HepG2 (cell line): ENCODE results near the gene DYNC2H1. TPM values are rescaled to one million over a fixed set of nuclear protein-coding genes. Genes with fewer than 3 reads are reported as not detected.

Experiments used
- ATAC-seq: fragments of 200-7000 bp; cut with Tn5 transposase; 3 replicates; pipeline ENCODE4 v1.9.1; 2020; ENCODE audit warnings: mild to moderate bottlenecking, moderate library complexity
- BruUV-seq: library from RNA; stranded (reverse); fragments of 400-500 nt; replicated peaks from 2 replicates; lab custom pipeline; 2021; lab: Mats Ljungman, UMichigan
- CTCF ChIA-PET: fragments of 300-600 bp; formaldehyde crosslinking; extraction: SDS; loops from one replicate; lab custom pipeline; 2021; ENCODE audit warnings: low total read pairs, inconsistent platforms, low intra/inter-chr PET ratio; lab: Yijun Ruan, JAX
- POLR2A ChIA-PET: fragments of 350-600 bp; sonication (Branson Sonifier 250); formaldehyde crosslinking; loops from one replicate; lab custom pipeline; 2020; ENCODE audit warnings: antibody characterized with exemption, inconsistent platforms; lab: Yijun Ruan, JAX
- DNase-seq: peaks from one replicate; pipeline ENCODE4 v3.0.0-alpha.2; 2015; ENCODE audit warnings: low spot score
- FAIRE-seq: peaks from 3 replicates; lab custom pipeline; 2011; peaks lifted over from hg19 to GRCh38; lab: Jason Lieb, UNC
- H2AFZ ChIP-seq: one replicate; pipeline ENCODE4 v1.6.1; 2011; ENCODE audit warnings: low read length, inconsistent platforms
- H3K27ac ChIP-seq: fragments of 300-600 bp; 3 replicates; pipeline ENCODE4 v1.8.0; 2011; ENCODE audit warnings: mixed run types, mild to moderate bottlenecking, mixed read lengths, low read length, inconsistent platforms; ENCODE audit not compliant: insufficient read depth; ENCODE audit errors: extremely low read length
- H3K27me3 ChIP-seq, 2 experiments: fragments of 200-600 bp in 1 of 2; 2 replicates in 1 of 2; 3 replicates in 1 of 2; pipeline versions ENCODE4 v1.6.0 to v1.8.0; 2011; ENCODE audit warnings: low read length in 2 of 2, mild to moderate bottlenecking in 2 of 2, moderate library complexity in 2 of 2, inconsistent platforms in 1 of 2; ENCODE audit not compliant: insufficient read depth in 2 of 2, control insufficient read depth in 1 of 2
- H3K36me3 ChIP-seq, 2 experiments: fragments of 200-600 bp in 1 of 2; replicated peaks in 1 of 2; 2 replicates in 1 of 2; 3 replicates in 1 of 2; pipeline versions ENCODE4 v1.5.1 to v1.8.0; 2011; ENCODE audit warnings: low read length in 2 of 2, inconsistent platforms in 1 of 2; ENCODE audit not compliant: insufficient read depth in 2 of 2, control insufficient read depth in 1 of 2
- H3K4me1 ChIP-seq: 2 replicates; pipeline ENCODE4 v1.5.1; 2012; ENCODE audit warnings: low read length, inconsistent platforms; ENCODE audit not compliant: insufficient read depth
- H3K4me2 ChIP-seq: 2 replicates; pipeline ENCODE4 v1.6.0; 2011; ENCODE audit warnings: low read depth, low read length, inconsistent platforms
- H3K4me3 ChIP-seq, 3 experiments: fragments of 200-600 bp in 1 of 3; sonication (generic), shearing (Covaris generic) in 1 of 3; replicated peaks in 1 of 3; 2 replicates each; pipeline ENCODE4 v1.5.1; 2011 to 2016; ENCODE audit warnings: low read length in 3 of 3, inconsistent platforms in 2 of 3, low read depth in 2 of 3, mild to moderate bottlenecking in 2 of 3, control low read depth in 1 of 3, mixed read lengths in 1 of 3; ENCODE audit not compliant: insufficient read depth in 1 of 3
- H3K79me2 ChIP-seq: one replicate; pipeline ENCODE4 v1.6.1; 2011; ENCODE audit warnings: low read length, inconsistent platforms; ENCODE audit not compliant: insufficient read depth
- H3K9ac ChIP-seq: 2 replicates; pipeline ENCODE4 v1.6.0; 2011; ENCODE audit warnings: mild to moderate bottlenecking, low read depth, low read length, inconsistent platforms; ENCODE audit not compliant: insufficient read depth
- H3K9me3 ChIP-seq: 2 replicates; pipeline ENCODE4 v1.5.1; 2012; ENCODE audit warnings: mild to moderate bottlenecking, low read length
- H4K20me1 ChIP-seq: 2 replicates; pipeline ENCODE4 v1.6.0; 2011; ENCODE audit warnings: inconsistent platforms, mild to moderate bottlenecking, low read length, moderate library complexity; ENCODE audit not compliant: insufficient read depth
- AFF4 ChIP-seq: sonication (generic); formaldehyde crosslinking; IDR thresholded peaks from 2 replicates; pipeline ENCODE4 v1.4.0; 2020; ENCODE audit warnings: missing genetic modification reagents
- CEBPB ChIP-seq: IDR thresholded peaks from 2 replicates; pipeline ENCODE4 v1.6.1; 2011; ENCODE audit warnings: low read depth, low read length, improper control_type of control experiment, borderline replicate concordance
- CENPT ChIP-seq: sonication (generic); formaldehyde crosslinking; IDR thresholded peaks from 2 replicates; pipeline ENCODE4 v1.8.0; 2022; ENCODE audit warnings: low read depth, mild to moderate bottlenecking, moderate library complexity, missing genetic modification reagents
- KDM2A ChIP-seq: sonication (generic); formaldehyde crosslinking; IDR thresholded peaks from 2 replicates; pipeline ENCODE4 v1.4.0; 2020; ENCODE audit warnings: low read depth, missing genetic modification reagents, borderline replicate concordance
- NCOA5 ChIP-seq: sonication (generic); formaldehyde crosslinking; IDR thresholded peaks from 2 replicates; pipeline ENCODE4 v1.4.0; 2020; ENCODE audit warnings: missing genetic modification reagents
- NR2F6 ChIP-seq, 2 experiments: IDR thresholded peaks; 2 replicates each; pipeline ENCODE4 v1.6.1; 2016; ENCODE audit warnings: antibody characterized with exemption in 1 of 2, mild to moderate bottlenecking in 1 of 2
- PBX3 ChIP-seq: sonication (generic); formaldehyde crosslinking; IDR thresholded peaks from 2 replicates; pipeline ENCODE4 v1.8.1; 2023; ENCODE audit warnings: missing genetic modification reagents, inconsistent platforms, borderline replicate concordance
- RBFOX2 ChIP-seq: fragments of 200-400 bp; formaldehyde crosslinking; IDR thresholded peaks from 2 replicates; pipeline ENCODE4 v1.6.1; 2017; ENCODE audit warnings: low read depth, mild to moderate bottlenecking, low read length
- TEAD2 ChIP-seq: sonication (generic); formaldehyde crosslinking; IDR thresholded peaks from 2 replicates; pipeline ENCODE4 v1.9.0; 2021; ENCODE audit warnings: missing genetic modification reagents
- THAP11 ChIP-seq: IDR thresholded peaks from 2 replicates; pipeline ENCODE4 v1.6.1; 2016; ENCODE audit warnings: missing biosample characterization, missing genetic modification reagents
- TRIM24 ChIP-seq: sonication (generic); formaldehyde crosslinking; IDR thresholded peaks from 2 replicates; pipeline ENCODE4 v1.8.0; 2022; ENCODE audit warnings: mild to moderate bottlenecking, missing genetic modification reagents
- XBP1 ChIP-seq: sonication (generic); formaldehyde crosslinking; IDR thresholded peaks from 2 replicates; pipeline ENCODE4 v1.5.0; 2020; ENCODE audit warnings: missing genetic modification reagents
- ZBTB7A ChIP-seq: sonication (generic); formaldehyde crosslinking; IDR thresholded peaks from 2 replicates; pipeline ENCODE4 v1.8.0; 2022; ENCODE audit warnings: mild to moderate bottlenecking, missing genetic modification reagents
- ZNF616 ChIP-seq: sonication (generic); formaldehyde crosslinking; IDR thresholded peaks from 2 replicates; pipeline ENCODE4 v1.5.0; 2020; ENCODE audit warnings: low read depth, mild to moderate bottlenecking, missing genetic modification reagents
- ZNF747 ChIP-seq: sonication (generic); formaldehyde crosslinking; IDR thresholded peaks from 2 replicates; pipeline ENCODE4 v1.8.1; 2023; ENCODE audit warnings: missing genetic modification reagents, mild to moderate bottlenecking, borderline replicate concordance
- WGBS: methylation state at CpG from one replicate; pipeline ENCODE4 v1.1.6; 2017; ENCODE audit warnings: low lambda C conversion rate; 5-methylcytosine and 5-hydroxymethylcytosine counted together
- in situ Hi-C: cut with HindIII; loops from 2 replicates; pipeline ENCODE4 v1.10.0; 2017; ENCODE audit warnings: low pct_unique_long_range_greater_than_20kb; ENCODE audit not compliant: extremely low pct_ligation_motif_present
- intact Hi-C: fragments of 100-400 bp; cut with micrococcal nuclease; formaldehyde crosslinking; loops from one replicate; pipeline ENCODE4 v1.10.0; 2022; ENCODE audit not compliant: unreplicated experiment
- polyA plus RNA-seq, 8 experiments: library from polyadenylated mRNA; depleted of rRNA in 3 of 8; stranded (reverse) in 7 of 8; unstranded in 1 of 8; fragments of >200 nt; fragmentation: Illumina TruSeq in 4 of 8; extraction: Trizol in 4 of 8; gene quantifications; 2 replicates each; pipeline versions ENCODE4 v1.2.1 to v1.2.3, GENCODE V29; 2011 to 2016; ENCODE audit warnings: low read depth in 4 of 8, missing spikeins in 1 of 8, mixed read lengths in 1 of 8; ENCODE audit not compliant: insufficient read depth in 1 of 8
- total RNA-seq, 5 experiments: library from RNA; depleted of rRNA; stranded (reverse); fragments of >200 nt; fragmentation: Illumina TruSeq; extraction: Trizol; gene quantifications; 2 replicates each; pipeline ENCODE4 v1.2.3, GENCODE V29; 2016; ENCODE audit warnings: low read depth in 1 of 5

DYNC2H1 gene
- total and polyA plus RNA-seq, 2 of the 13 experiments (the other 11 are each of a cell fraction or from before 2014, with no cell fraction given), result 0.49 to 0.66 TPM

- TF ChIP-seq ZNF616 (CRISPR knock-in tag) (no peak), TEAD2 (no peak), RBFOX2 (no peak)
- H3K9me3 ChIP-seq, result no peaks in the 10 kb centered on the region
- H3K27ac ChIP-seq, result no peak overlapping the region
- DNase-seq, result no peak
- no peaks in the 10 kb centered on the region for H4K20me1 ChIP-seq
- ATAC-seq, result no peak
- no peak overlapping the region for H2AFZ ChIP-seq
- no peaks in the 10 kb centered on the region for H3K36me3 ChIP-seq
- 41% methylated on average over 1 of the region's 1 CpG for WGBS
- H3K4me2 ChIP-seq, result no peak overlapping the region
- intact Hi-C loops, result no loop called here
- no peak overlapping the region for H3K4me3 ChIP-seq
- no peaks in the 10 kb centered on the region for H3K4me1 ChIP-seq
- in situ Hi-C loops, result no loop called here
- ChIA-PET POLR2A (no interaction called here), CTCF (no interaction called here)
- H3K27me3 ChIP-seq, result no peaks in the 10 kb centered on the region
- no peaks in the 10 kb centered on the region for H3K79me2 ChIP-seq
- H3K9ac ChIP-seq, result no peak overlapping the region
- no TSS peak for BruUV-seq
- no peak for FAIRE-seq
Observed at GRCh38 chr11:103464420-103464819, 355.2 kb downstream of the DYNC2H1 start.

- no TSS peak for BruUV-seq
- H3K4me2 ChIP-seq, result no peak overlapping the region
- H3K9me3 ChIP-seq, result no peaks in the 10 kb centered on the region
- in situ Hi-C loops (no loop called here), intact Hi-C loops (no loop called here)
- no peaks in the 10 kb centered on the region for H3K4me1 ChIP-seq
- no peaks in the 10 kb centered on the region for H3K27me3 ChIP-seq
- no peaks in the 10 kb centered on the region for H4K20me1 ChIP-seq
- H3K79me2 ChIP-seq, result no peaks in the 10 kb centered on the region
- ChIA-PET CTCF (no interaction called here), POLR2A (no interaction called here)
- ATAC-seq, result no peak
- H3K4me3 ChIP-seq, result no peak overlapping the region
- TF ChIP-seq KDM2A (no peak), PBX3 (CRISPR knock-in tag) (no peak), TRIM24 (CRISPR knock-in tag) (no peak), CEBPB (no peak), ZNF747 (CRISPR knock-in tag) (no peak), THAP11 (no peak), ZBTB7A (no peak), NR2F6 (IDR thresholded peaks at IDR 0.05) (no peak), NR2F6 (CRISPR knock-in tag; IDR thresholded peaks at IDR 0.05) (no peak), CENPT (no peak), XBP1 (CRISPR knock-in tag) (no peak), AFF4 (no peak), NCOA5 (CRISPR knock-in tag) (no peak)
- no peaks in the 10 kb centered on the region for H3K36me3 ChIP-seq
- FAIRE-seq, result no peak
- no peak overlapping the region for H2AFZ ChIP-seq
- WGBS, result 13% methylated on average over 3 of the region's 3 CpGs
- H3K27ac ChIP-seq, result no peak overlapping the region
- no peak for DNase-seq
- H3K9ac ChIP-seq, result no peak overlapping the region
Observed at GRCh38 chr11:103465555-103466140, 356.4 kb downstream of the DYNC2H1 start.
